ENCODE results near the gene CAMTA1. TPM values are rescaled to one million over a fixed set of nuclear protein-coding genes. Genes with fewer than 3 reads are reported as not detected.

The CAMTA1 gene
- total RNA-seq, 6 donors from 2014 or later: 38.8 to 74.0 (median 46.1) TPM

GRCh38 chr1:7335224-7335879, 550.1 kb downstream of the CAMTA1 start:
- H3K27me3 ChIP-seq: no peaks in the 10 kb centered on the region
- DNase-seq (no peak), ATAC-seq (ENCODE audit: low FRiP score in 2 of 2) (no peak)
- no peak overlapping the region for H3K27ac ChIP-seq
- no peaks in the 10 kb centered on the region for H3K9me3 ChIP-seq
- peaks cover 0 to 3% (median 0%) of the 10 kb centered on the region in 4 donors for H3K4me1 ChIP-seq
- TF ChIP-seq CTCF (IDR thresholded peaks at IDR 0.05) (no peak), EP300 (IDR thresholded peaks at IDR 0.05) (no peak), POLR2A (IDR thresholded peaks at IDR 0.05) (no peak), POLR2AphosphoS5 (IDR thresholded peaks at IDR 0.05) (no peak)
- H3K4me3 ChIP-seq: no peak overlapping the region
- H3K36me3 ChIP-seq: no peaks in the 10 kb centered on the region
- WGBS, 2 donors: 75 to 82% methylated on average over 13 of the region's 13 CpGs

GRCh38 chr1:7338439-7338838, 553.2 kb downstream of the CAMTA1 start:
- peaks cover 0 to 4% (median 1%) of the 10 kb centered on the region in 4 donors for H3K4me1 ChIP-seq
- no peak for ATAC-seq (ENCODE audit: low FRiP score in 2 of 2)
- no peak overlapping the region for H3K4me3 ChIP-seq
- no peak for DNase-seq
- H3K27me3 ChIP-seq: no peaks in the 10 kb centered on the region
- WGBS, 2 donors: 94% methylated on average over 7 of the region's 7 CpGs
- H3K9me3 ChIP-seq: no peaks in the 10 kb centered on the region
- TF ChIP-seq EP300 (IDR thresholded peaks at IDR 0.05): no peak
- no peak for TF ChIP-seq POLR2AphosphoS5 (IDR thresholded peaks at IDR 0.05)
- TF ChIP-seq CTCF (IDR thresholded peaks at IDR 0.05): no peak
- TF ChIP-seq POLR2A (IDR thresholded peaks at IDR 0.05): no peak
- no peaks in the 10 kb centered on the region for H3K36me3 ChIP-seq
- H3K27ac ChIP-seq: no peak overlapping the region

DNA sequence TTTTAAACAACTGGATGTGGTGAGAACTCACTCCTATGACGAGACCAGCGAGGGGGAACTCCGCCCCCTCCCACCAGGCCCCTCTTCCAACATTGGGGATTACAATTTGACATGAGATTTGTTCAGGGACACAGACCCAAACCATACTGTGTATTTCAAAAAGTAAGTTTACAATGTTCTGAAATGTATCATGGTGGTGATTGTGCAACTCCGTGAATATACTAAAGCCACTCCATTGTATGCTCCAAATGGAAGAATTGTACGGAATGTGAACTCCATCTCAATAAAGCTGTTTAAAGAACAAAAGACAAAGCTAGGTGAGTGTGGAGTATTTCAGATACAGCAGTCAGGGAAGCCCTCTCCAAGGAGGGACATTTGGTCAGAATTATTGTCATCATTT, 553.8 kb downstream of the CAMTA1 start:
- Histone ChIP-seq H3K27me3 (no peaks in the 10 kb centered on the region), H3K27ac (no peak overlapping the region), H3K9me3 (no peaks in the 10 kb centered on the region), H3K4me3 (no peak overlapping the region), H3K36me3 (no peaks in the 10 kb centered on the region), H3K4me1 (peaks cover 0 to 4% (median 1%) of the 10 kb centered on the region in 4 donors)
- TF ChIP-seq CTCF (IDR thresholded peaks at IDR 0.05) (no peak), EP300 (IDR thresholded peaks at IDR 0.05) (no peak), POLR2A (IDR thresholded peaks at IDR 0.05) (no peak), POLR2AphosphoS5 (IDR thresholded peaks at IDR 0.05) (no peak)
- no peak for ATAC-seq (ENCODE audit: low FRiP score in 2 of 2)
- no peak for DNase-seq
- 93 to 97% methylated on average over 3 to 5 of the region's 5 CpGs for WGBS, 2 donors

GRCh38 chr1:7339953-7340352, 554.7 kb downstream of the CAMTA1 start:
- H3K4me3 ChIP-seq: no peak overlapping the region
- DNase-seq: no peak
- 59 to 62% methylated on average over 2 of the region's 2 CpGs for WGBS, 2 donors
- no peaks in the 10 kb centered on the region for H3K36me3 ChIP-seq
- H3K27ac ChIP-seq: no peak overlapping the region
- no peaks in the 10 kb centered on the region for H3K9me3 ChIP-seq
- TF ChIP-seq EP300 (IDR thresholded peaks at IDR 0.05) (no peak), CTCF (IDR thresholded peaks at IDR 0.05) (no peak), POLR2A (IDR thresholded peaks at IDR 0.05) (no peak), POLR2AphosphoS5 (IDR thresholded peaks at IDR 0.05) (no peak)
- H3K27me3 ChIP-seq: no peaks in the 10 kb centered on the region
- ATAC-seq (ENCODE audit: low FRiP score in 2 of 2): no peak
- H3K4me1 ChIP-seq: peaks cover 0 to 4% (median 0%) of the 10 kb centered on the region in 4 donors

Measured in upper lobe of left lung (tissue), 6 donors.